AG04450 (cell line): Measurements from ENCODE around the gene DEFB121. TPM values are rescaled to one million over a fixed set of nuclear protein-coding genes. Genes with fewer than 3 reads are reported as not detected.

ENCODE experiments used
- CTCF ChIA-PET: fragments of 300-600, 350-600 bp; formaldehyde crosslinking; extraction: SDS; loops from one replicate; lab custom pipeline; 2022; ENCODE audit warnings: antibody characterized with exemption, inconsistent platforms; lab: Charles Lee
- POLR2A ChIA-PET: fragments of 350-600 bp; formaldehyde crosslinking; extraction: SDS; loops from one replicate; lab custom pipeline; 2021; ENCODE audit warnings: antibody characterized with exemption, inconsistent platforms; lab: Yijun Ruan, JAX
- DNase-seq: peaks from one replicate; pipeline ENCODE4 v3.0.0-alpha.2; 2011; ENCODE audit warnings: low read depth, low spot score
- H3K27ac ChIP-seq: one replicate; pipeline ENCODE4 v1.5.1; 2012; ENCODE audit warnings: low read depth, low read length, control low read depth
- H3K27me3 ChIP-seq: one replicate; pipeline ENCODE4 v1.6.0; 2012; ENCODE audit warnings: low read length; ENCODE audit not compliant: control insufficient read depth, insufficient read depth
- H3K4me3 ChIP-seq: 2 replicates; pipeline ENCODE4 v1.5.1; 2011; ENCODE audit warnings: mild to moderate bottlenecking, low read depth, low read length, control low read depth
- H3K9me3 ChIP-seq: 2 replicates; pipeline ENCODE4 v1.5.1; 2012; ENCODE audit warnings: low read length; ENCODE audit not compliant: control insufficient read depth, insufficient read depth
- polyA minus RNA-seq: library from RNA; depleted of rRNA, polyadenylated mRNA; stranded (reverse); fragments of >200 nt; gene quantifications from 2 replicates; pipeline ENCODE4 v1.2.3, GENCODE V29; 2011; rRNA and poly(A)+ RNA removed
- polyA plus RNA-seq: library from polyadenylated mRNA; depleted of rRNA; stranded (reverse); fragments of >200 nt; gene quantifications from 2 replicates; pipeline ENCODE4 v1.2.3, GENCODE V29; 2011; rRNA removed
- TF ChIP-seq, protein P1 (sequence below): IDR thresholded peaks from 2 replicates; pipeline ENCODE4 v1.5.1; 2011; ENCODE audit warnings: low read depth, low read length, control low read depth, inconsistent platforms

DEFB121 gene, protein sequence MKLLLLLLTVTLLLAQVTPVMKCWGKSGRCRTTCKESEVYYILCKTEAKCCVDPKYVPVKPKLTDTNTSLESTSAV
- polyA plus RNA-seq (not detected in 2 replicates), polyA minus RNA-seq (not detected in 2 replicates)

- POLR2A ChIA-PET = interaction anchor here (0.5 kb wide), 1 partner anchor 216 kb away, joined by 3 read pairs; no protein-coding TSS in a partner anchor
Measured at GRCh38 chr20:31406115-31406514, at the start of gene DEFB121. TSS of gene DEFB121 (minus strand) at chr20:31406215. CDS start at chr20:31406152, 63 bp downstream.

DNA sequence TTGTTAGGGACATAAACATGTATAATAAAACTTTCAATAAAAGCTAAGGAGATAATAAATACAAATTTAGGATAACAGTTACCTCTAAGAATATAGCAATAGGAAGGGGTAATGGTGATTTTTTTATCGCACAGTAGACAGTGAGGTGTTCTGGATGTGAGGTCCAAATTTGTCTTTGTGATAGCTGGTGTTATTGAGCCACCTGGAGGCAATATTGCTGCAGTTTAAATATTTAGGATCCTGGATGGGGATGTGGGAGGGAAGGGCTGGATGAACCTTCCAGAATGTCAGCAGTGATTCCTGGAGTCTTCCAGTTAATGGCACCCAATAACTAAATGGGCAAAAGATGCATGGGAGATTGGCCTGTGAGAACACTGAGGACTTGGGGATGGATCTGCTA is 48.3 kb upstream of the DEFB121 start:
- ChIA-PET CTCF (interaction anchor here (7.7 kb wide), 1 partner anchor 48 kb away, joined by 210 read pairs; no protein-coding TSS in a partner anchor), POLR2A (no interaction called here)
- no peak for DNase-seq
- H3K4me3 ChIP-seq = no peak overlapping the region
- H3K9me3 ChIP-seq = no peaks in the 10 kb centered on the region
- H3K27me3 ChIP-seq = peaks cover 2% of the 10 kb centered on the region
- no peak overlapping the region for H3K27ac ChIP-seq
- TF ChIP-seq, protein P1, sequence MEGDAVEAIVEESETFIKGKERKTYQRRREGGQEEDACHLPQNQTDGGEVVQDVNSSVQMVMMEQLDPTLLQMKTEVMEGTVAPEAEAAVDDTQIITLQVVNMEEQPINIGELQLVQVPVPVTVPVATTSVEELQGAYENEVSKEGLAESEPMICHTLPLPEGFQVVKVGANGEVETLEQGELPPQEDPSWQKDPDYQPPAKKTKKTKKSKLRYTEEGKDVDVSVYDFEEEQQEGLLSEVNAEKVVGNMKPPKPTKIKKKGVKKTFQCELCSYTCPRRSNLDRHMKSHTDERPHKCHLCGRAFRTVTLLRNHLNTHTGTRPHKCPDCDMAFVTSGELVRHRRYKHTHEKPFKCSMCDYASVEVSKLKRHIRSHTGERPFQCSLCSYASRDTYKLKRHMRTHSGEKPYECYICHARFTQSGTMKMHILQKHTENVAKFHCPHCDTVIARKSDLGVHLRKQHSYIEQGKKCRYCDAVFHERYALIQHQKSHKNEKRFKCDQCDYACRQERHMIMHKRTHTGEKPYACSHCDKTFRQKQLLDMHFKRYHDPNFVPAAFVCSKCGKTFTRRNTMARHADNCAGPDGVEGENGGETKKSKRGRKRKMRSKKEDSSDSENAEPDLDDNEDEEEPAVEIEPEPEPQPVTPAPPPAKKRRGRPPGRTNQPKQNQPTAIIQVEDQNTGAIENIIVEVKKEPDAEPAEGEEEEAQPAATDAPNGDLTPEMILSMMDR = no peak

More at GRCh38 chr20:31406115-31406514, at the start of gene DEFB121:
- Histone ChIP-seq H3K4me3 (no peak within 1 kb of the TSS), H3K27me3 (no peaks in the 10 kb centered on the region), H3K27ac (no peak within 1 kb of the TSS), H3K9me3 (no peaks in the 10 kb centered on the region)
- CTCF ChIA-PET = no interaction called here
- no peak for DNase-seq
- TF ChIP-seq, protein P1 = no peak

GRCh38 chr20:31452575-31452974 is 46.6 kb upstream of the DEFB121 start:
- Histone ChIP-seq H3K27ac (no peak overlapping the region), H3K27me3 (no peaks in the 10 kb centered on the region), H3K9me3 (no peaks in the 10 kb centered on the region), H3K4me3 (no peak overlapping the region)
- TF ChIP-seq, protein P1 = no peak
- ChIA-PET CTCF (no interaction called here), POLR2A (no interaction called here)
- DNase-seq = no peak

- no peak overlapping the region for H3K4me3 ChIP-seq
- TF ChIP-seq, protein P1 = no peak
- H3K27ac ChIP-seq = no peak overlapping the region
- H3K9me3 ChIP-seq = no peaks in the 10 kb centered on the region
- H3K27me3 ChIP-seq = no peaks in the 10 kb centered on the region
- no peak for DNase-seq
- POLR2A ChIA-PET = interaction anchor here (0.6 kb wide), 1 partner anchor 73 kb away, joined by 3 read pairs; no protein-coding TSS in a partner anchor
- CTCF ChIA-PET = interaction anchor here (2.9 kb wide), 1 partner anchor 10 kb away, joined by 14 read pairs; no protein-coding TSS in a partner anchor
Measured at GRCh38 chr20:31449511-31450414, 43.7 kb upstream of the DEFB121 start.
